Neuronal stem cell (in vitro differentiated cells): ENCODE results near the gene SCPEP1.

Experiments used
- DNase-seq: peaks from one replicate; pipeline ENCODE4 v3.0.0-alpha.2; 2013; ENCODE audit warnings: low spot score
- H2AFZ ChIP-seq: one replicate; pipeline ENCODE4 v1.6.1; 2013; ENCODE audit warnings: mild to moderate bottlenecking, low read length, inconsistent platforms
- H2AK5ac ChIP-seq: 2 replicates; pipeline ENCODE4 v1.6.1; 2013; ENCODE audit warnings: low read depth, mild to moderate bottlenecking, inconsistent platforms, low read length, moderate library complexity, mixed read lengths
- H2BK120ac ChIP-seq: 2 replicates; pipeline ENCODE4 v1.6.1; 2013; ENCODE audit warnings: low read depth, mild to moderate bottlenecking, inconsistent platforms, low read length, moderate library complexity, mixed read lengths
- H2BK12ac ChIP-seq: one replicate; pipeline ENCODE4 v1.6.1; 2013; ENCODE audit warnings: low read length, inconsistent platforms
- H2BK15ac ChIP-seq: 2 replicates; pipeline ENCODE4 v1.6.1; 2013; ENCODE audit warnings: mild to moderate bottlenecking, low read length, inconsistent platforms, mixed read lengths
- H2BK5ac ChIP-seq: one replicate; pipeline ENCODE4 v1.6.1; 2013; ENCODE audit warnings: inconsistent platforms, mild to moderate bottlenecking, low read length, moderate library complexity
- H3K14ac ChIP-seq: one replicate; pipeline ENCODE4 v1.6.1; 2013; ENCODE audit warnings: low read length, inconsistent platforms
- H3K18ac ChIP-seq: 2 replicates; pipeline ENCODE4 v1.6.1; 2013; ENCODE audit warnings: low read length, inconsistent platforms
- H3K23ac ChIP-seq: 2 replicates; pipeline ENCODE4 v1.6.1; 2013; ENCODE audit warnings: low read depth, mild to moderate bottlenecking, mixed read lengths, low read length, inconsistent platforms; ENCODE audit not compliant: poor library complexity
- H3K27ac ChIP-seq: replicated peaks from 3 replicates; pipeline ENCODE4 v1.5.1; 2013; ENCODE audit warnings: low read length, inconsistent platforms
- H3K27me3 ChIP-seq, 3 experiments: 2 replicates each; pipeline ENCODE4 v1.6.1; 2013; ENCODE audit warnings: low read length in 3 of 3, mild to moderate bottlenecking in 2 of 3, inconsistent platforms in 1 of 3, low read depth in 1 of 3, mixed read lengths in 1 of 3, moderate library complexity in 1 of 3; ENCODE audit not compliant: control insufficient read depth in 3 of 3, insufficient read depth in 3 of 3
- H3K36me3 ChIP-seq, 2 donors: replicated peaks in 1 of 2; 2 replicates each; pipeline ENCODE4 v1.6.1; 2013; ENCODE audit warnings: low read length in 2 of 2; ENCODE audit not compliant: control insufficient read depth in 2 of 2, insufficient read depth in 2 of 2
- H3K4ac ChIP-seq: 2 replicates; pipeline ENCODE4 v1.6.1; 2013; ENCODE audit warnings: inconsistent platforms, mild to moderate bottlenecking, low read length, moderate library complexity
- H3K4me1 ChIP-seq, 2 donors: 1 replicate in 1 of 2; 2 replicates in 1 of 2; pipeline ENCODE4 v1.6.1; 2013; ENCODE audit warnings: low read length in 2 of 2, low read depth in 1 of 2; ENCODE audit not compliant: control insufficient read depth in 2 of 2, insufficient read depth in 1 of 2
- H3K4me2 ChIP-seq: one replicate; pipeline ENCODE4 v1.6.1; 2013; ENCODE audit warnings: mild to moderate bottlenecking, low read length, inconsistent platforms; ENCODE audit not compliant: insufficient read depth, poor library complexity, severe bottlenecking
- H3K4me3 ChIP-seq, 2 donors: 2 replicates each; pipeline ENCODE4 v1.5.1; 2013; ENCODE audit warnings: low read length in 2 of 2, mild to moderate bottlenecking in 2 of 2, inconsistent platforms in 1 of 2, moderate library complexity in 1 of 2
- H3K79me1 ChIP-seq: one replicate; pipeline ENCODE4 v1.6.1; 2013; ENCODE audit warnings: low read depth, mild to moderate bottlenecking, inconsistent platforms, low read length, moderate library complexity
- H3K9ac ChIP-seq: one replicate; pipeline ENCODE4 v1.6.1; 2013; ENCODE audit warnings: mild to moderate bottlenecking, low read depth, low read length, inconsistent platforms; ENCODE audit not compliant: poor library complexity
- H3K9me3 ChIP-seq, 2 donors: replicated peaks in 1 of 2; 2 replicates each; pipeline versions ENCODE3 to v1.6.1; 2013; ENCODE audit warnings: low read length in 2 of 2, mild to moderate bottlenecking in 2 of 2, inconsistent platforms in 1 of 2, low read depth in 1 of 2, mixed read lengths in 1 of 2, moderate library complexity in 1 of 2; ENCODE audit not compliant: control insufficient read depth in 2 of 2, insufficient read depth in 1 of 2
- H4K8ac ChIP-seq: one replicate; pipeline ENCODE4 v1.6.1; 2013; ENCODE audit warnings: low read depth, mild to moderate bottlenecking, inconsistent platforms, low read length, moderate library complexity
- H4K91ac ChIP-seq: one replicate; pipeline ENCODE4 v1.6.1; 2013; ENCODE audit warnings: low read length, low read depth, mild to moderate bottlenecking, inconsistent platforms; ENCODE audit not compliant: poor library complexity
- WGBS, 2 donors: extraction: QIAGEN DNeasy Blood & Tissue Kit; methylation state at CpG; one replicate each; pipeline ENCODE4 v1.1.7; 2013; ENCODE audit warnings: missing lambda C conversion rate in 2 of 2, mixed read lengths in 1 of 2; ENCODE audit not compliant: insufficient read length in 2 of 2, insufficient replicate concordance in 1 of 2; ENCODE audit errors: extremely low coverage in 2 of 2; 5-methylcytosine and 5-hydroxymethylcytosine counted together

SCPEP1 gene

GRCh38 chr17:56943505-56944125 lies 34.3 kb upstream of the SCPEP1 start:
- no peak overlapping the region for H4K91ac ChIP-seq
- DNase-seq = no peak
- H3K23ac ChIP-seq = no peak overlapping the region

GRCh38 chr17:56945938-56946505 lies 31.9 kb upstream of the SCPEP1 start:
- no peak overlapping the region for H2AK5ac ChIP-seq
- H3K18ac ChIP-seq = no peak overlapping the region
- H3K9me3 ChIP-seq = no peaks in the 10 kb centered on the region
- no peak overlapping the region for H4K8ac ChIP-seq
- H2BK15ac ChIP-seq = no peak overlapping the region
- no peak overlapping the region for H2BK5ac ChIP-seq
- no peak overlapping the region for H2AFZ ChIP-seq
- H3K4ac ChIP-seq = no peak overlapping the region
- H3K27ac ChIP-seq = no peak overlapping the region
- no peak overlapping the region for H2BK120ac ChIP-seq
- H3K27me3 ChIP-seq = no peaks in the 10 kb centered on the region
- DNase-seq = no peak
- no peak overlapping the region for H2BK12ac ChIP-seq
- H4K91ac ChIP-seq = no peak overlapping the region
- WGBS, 2 donors = no CpG with 5 or more reads among the region's 3 CpGs
- H3K4me2 ChIP-seq = no peak overlapping the region
- no peak overlapping the region for H3K9ac ChIP-seq
- H3K79me1 ChIP-seq = no peaks in the 10 kb centered on the region
- no peak overlapping the region for H3K4me3 ChIP-seq
- H3K36me3 ChIP-seq = peaks cover 18 to 94% of the 10 kb centered on the region in 2 donors
- no peak overlapping the region for H3K23ac ChIP-seq
- no peak overlapping the region for H3K14ac ChIP-seq
- H3K4me1 ChIP-seq = no peaks in the 10 kb centered on the region

More at GRCh38 chr17:56943505-56944125, 34.3 kb upstream of the SCPEP1 start:
- H2AFZ ChIP-seq = no peak overlapping the region
- no peaks in the 10 kb centered on the region for H3K4me1 ChIP-seq
- no peak overlapping the region for H3K14ac ChIP-seq
- H3K36me3 ChIP-seq = peaks cover 8 to 92% of the 10 kb centered on the region in 2 donors
- no peak overlapping the region for H2BK15ac ChIP-seq
- no peak overlapping the region for H2BK120ac ChIP-seq
- H3K79me1 ChIP-seq = no peaks in the 10 kb centered on the region
- H3K27me3 ChIP-seq = no peaks in the 10 kb centered on the region
- no peak overlapping the region for H2BK12ac ChIP-seq
- no peak overlapping the region for H3K4ac ChIP-seq
- no peak overlapping the region for H4K8ac ChIP-seq
- no CpG with 5 or more reads among the region's 10 CpGs for WGBS, 2 donors
- no peaks in the 10 kb centered on the region for H3K9me3 ChIP-seq
- H3K18ac ChIP-seq = no peak overlapping the region
- no peak overlapping the region for H2AK5ac ChIP-seq
- H3K27ac ChIP-seq = no peak overlapping the region
- H3K4me2 ChIP-seq = no peak overlapping the region
- H3K9ac ChIP-seq = no peak overlapping the region
- H3K4me3 ChIP-seq = no peak overlapping the region
- H2BK5ac ChIP-seq = no peak overlapping the region

DNA sequence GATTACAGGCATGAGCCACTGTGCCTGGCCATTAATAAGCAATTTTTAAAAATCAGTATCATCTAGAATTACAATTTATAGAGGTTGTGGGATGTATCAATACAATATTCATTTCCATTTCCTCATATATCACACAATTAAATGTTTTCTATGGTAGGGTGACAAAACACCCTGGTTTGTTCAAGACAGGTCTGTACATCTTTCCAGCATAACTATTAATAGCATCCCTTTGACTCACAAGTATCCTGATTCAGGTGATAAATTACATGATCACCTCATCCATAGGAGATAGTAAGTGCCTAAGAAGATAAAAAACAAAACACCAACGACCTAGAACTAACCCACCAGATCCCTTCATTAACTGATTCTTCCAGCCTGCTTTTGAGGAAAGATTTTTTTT lies 30.2 kb upstream of the SCPEP1 start:
- Histone ChIP-seq H3K9me3 (no peaks in the 10 kb centered on the region), H3K4me3 (no peak overlapping the region), H3K27me3 (no peaks in the 10 kb centered on the region), H2BK120ac (no peak overlapping the region), H3K36me3 (peaks cover 16 to 89% of the 10 kb centered on the region in 2 donors), H2BK15ac (no peak overlapping the region), H3K18ac (no peak overlapping the region), H3K4me2 (no peak overlapping the region), H3K4me1 (no peaks in the 10 kb centered on the region), H3K9ac (no peak overlapping the region), H4K91ac (no peak overlapping the region), H3K23ac (no peak overlapping the region), H3K4ac (no peak overlapping the region), H2AK5ac (no peak overlapping the region), H4K8ac (no peak overlapping the region), H2BK5ac (no peak overlapping the region), H2AFZ (no peak overlapping the region), H3K27ac (no peak overlapping the region), H3K14ac (no peak overlapping the region), H3K79me1 (no peaks in the 10 kb centered on the region), H2BK12ac (no peak overlapping the region)
- no peak for DNase-seq
- no CpG with 5 or more reads among the region's 1 CpG for WGBS, 2 donors

DNA sequence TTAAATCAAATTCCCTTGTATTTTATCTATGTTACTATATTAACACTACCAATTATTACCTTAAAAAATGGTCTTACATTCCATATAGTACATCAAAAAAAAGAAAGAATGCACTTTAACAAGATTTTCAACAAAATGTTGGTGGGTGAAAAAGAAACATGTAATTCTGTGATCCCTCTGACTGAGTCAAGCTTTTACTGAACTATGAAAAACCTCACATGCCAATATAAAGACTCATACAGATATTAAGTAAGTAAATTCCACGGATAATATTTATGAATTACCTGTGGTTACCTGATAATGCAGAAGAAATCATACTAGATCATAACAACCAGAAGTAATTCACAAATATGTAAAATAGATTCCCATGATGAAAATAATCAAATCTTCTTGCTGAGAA lies 29.4 kb upstream of the SCPEP1 start:
- H3K18ac ChIP-seq = no peak overlapping the region
- no peak for DNase-seq
- no peak overlapping the region for H2BK5ac ChIP-seq
- no peak overlapping the region for H2BK120ac ChIP-seq
- no peak overlapping the region for H3K9ac ChIP-seq
- H2AFZ ChIP-seq = no peak overlapping the region
- WGBS, 2 donors = no CpG with 5 or more reads among the region's 1 CpG
- H3K14ac ChIP-seq = no peak overlapping the region
- no peak overlapping the region for H3K23ac ChIP-seq
- H4K8ac ChIP-seq = no peak overlapping the region
- no peak overlapping the region for H3K4ac ChIP-seq
- no peak overlapping the region for H2BK12ac ChIP-seq
- H3K4me3 ChIP-seq = no peak overlapping the region
- no peak overlapping the region for H2AK5ac ChIP-seq
- H3K9me3 ChIP-seq = peaks cover 0 to 2% of the 10 kb centered on the region in 2 donors
- H4K91ac ChIP-seq = no peak overlapping the region
- H3K79me1 ChIP-seq = no peaks in the 10 kb centered on the region
- H3K4me2 ChIP-seq = no peak overlapping the region
- H3K27me3 ChIP-seq = no peaks in the 10 kb centered on the region
- H3K4me1 ChIP-seq = no peaks in the 10 kb centered on the region
- H2BK15ac ChIP-seq = no peak overlapping the region
- peaks cover 14 to 86% of the 10 kb centered on the region in 2 donors for H3K36me3 ChIP-seq
- H3K27ac ChIP-seq = no peak overlapping the region
